DMS53 treated with DMSO at 0.1 percent for 48 hours (cell line): ENCODE measurements around the gene ZC3H12D.
A peak's percentile ranks its signal among the peaks of the same experiment; 100 is the strongest.
"Not testable (repeated sequence)": the region's sequence is repeated elsewhere in the genome, so short reads cannot be mapped to it uniquely, and the experiment has no call there.

ENCODE experiments used
- DNase-seq: peaks from one replicate; lab custom pipeline; 2025; ENCODE audit not compliant: unreplicated experiment; lab: John Stamatoyannopoulos, UW

Gene ZC3H12D

GRCh38 chr6:149484733-149485700, at the start of gene ZC3H12D:
ZC3H12D (minus strand) TSS chr6:149485014; CDS start chr6:149474543, 10,471 bp downstream.
- peak; percentile 46 for DNase-seq

- no peak for DNase-seq
Observed at GRCh38 chr6:149529650-149530049, 44.8 kb upstream of the ZC3H12D start.

GRCh38 chr6:149515494-149515893, 30.7 kb upstream of the ZC3H12D start:
- no peak for DNase-seq

- DNase-seq: no peak
Observed at GRCh38 chr6:149513915-149514314, 29.1 kb upstream of the ZC3H12D start.

- DNase-seq: no peak
Observed at GRCh38 chr6:149510793-149511512, 26.1 kb upstream of the ZC3H12D start.

GRCh38 chr6:149508485-149508884, 23.7 kb upstream of the ZC3H12D start:
- DNase-seq: no peak

GRCh38 chr6:149503872-149504271, 19.1 kb upstream of the ZC3H12D start:
- no peak for DNase-seq

GRCh38 chr6:149503276-149503675, 18.5 kb upstream of the ZC3H12D start:
- no peak for DNase-seq

- no peak for DNase-seq
Observed at GRCh38 chr6:149501768-149502167, 17.0 kb upstream of the ZC3H12D start.

GRCh38 chr6:149501201-149501600, 16.4 kb upstream of the ZC3H12D start:
- DNase-seq: no peak

- no peak for DNase-seq
Observed at GRCh38 chr6:149500096-149500495, 15.3 kb upstream of the ZC3H12D start.

- no peak for DNase-seq
Observed at GRCh38 chr6:149499066-149499465, 14.3 kb upstream of the ZC3H12D start.

- DNase-seq: no peak
Observed at GRCh38 chr6:149497365-149497764, 12.6 kb upstream of the ZC3H12D start.

- DNase-seq: not testable (repeated sequence)
Observed at GRCh38 chr6:149496597-149496996, 11.8 kb upstream of the ZC3H12D start.

- DNase-seq: not testable (repeated sequence)
Observed at GRCh38 chr6:149495349-149496016, 10.7 kb upstream of the ZC3H12D start.

- not testable (repeated sequence) for DNase-seq
Observed at GRCh38 chr6:149494810-149495209, 10.0 kb upstream of the ZC3H12D start.

- DNase-seq: no peak
Observed at GRCh38 chr6:149493761-149494320, 9.0 kb upstream of the ZC3H12D start.

- DNase-seq: no peak
Observed at GRCh38 chr6:149492798-149493343, 8.1 kb upstream of the ZC3H12D start.

- no peak for DNase-seq
Observed at GRCh38 chr6:149489967-149490366, 5.2 kb upstream of the ZC3H12D start.

GRCh38 chr6:149488815-149489214, 4.0 kb upstream of the ZC3H12D start:
- DNase-seq: peak; percentile 28

GRCh38 chr6:149487316-149487715, 2.5 kb upstream of the ZC3H12D start:
- no peak for DNase-seq
